Activated T-helper 2 cell treated with anti-CD3 and anti-CD28 coated beads, Interferon-gamma antibody, Interleukin-2, Interleukin-4, amounts not matched to agents 10 μg/mL and 5 μg/mL and 100 μg/mL, durations not matched to agents 14 hours and 24 hours and 36 hours (primary cell): Measurements from ENCODE around the gene SBK3. TPM values are rescaled to one million over a fixed set of nuclear protein-coding genes. Genes with fewer than 3 reads are reported as not detected.

Source experiments
- DNase-seq: peaks from one replicate; pipeline ENCODE4 v3.0.0; 2021; ENCODE audit warnings: low spot score
- H3K27ac Mint-ChIP-seq: one replicate; pipeline ENCODE4 v1.8.0; 2021; ENCODE audit warnings: mixed read lengths
- H3K27me3 Mint-ChIP-seq: one replicate; pipeline ENCODE4 v1.8.0; 2021; ENCODE audit warnings: low read depth, mixed read lengths
- H3K36me3 Mint-ChIP-seq: one replicate; pipeline ENCODE4 v1.8.0; 2021; ENCODE audit warnings: low read depth, mixed read lengths
- H3K4me1 Mint-ChIP-seq: one replicate; pipeline ENCODE4 v1.8.0; 2021; ENCODE audit warnings: low read depth, mixed read lengths
- H3K4me3 Mint-ChIP-seq: one replicate; pipeline ENCODE4 v1.8.0; 2021; ENCODE audit warnings: low read depth, mild to moderate bottlenecking, moderate library complexity, mixed read lengths
- H3K9me3 Mint-ChIP-seq: one replicate; pipeline ENCODE4 v1.8.0; 2021; ENCODE audit warnings: mixed read lengths
- intact Hi-C: fragments of 100-400 bp; cut with micrococcal nuclease; formaldehyde crosslinking; loops from one replicate; pipeline ENCODE4 v1.15.1; 2023
- total RNA-seq: library from RNA; stranded (reverse); gene quantifications from 2 replicates; pipeline ENCODE4 v1.2.3, GENCODE V29; 2022

SBK3 gene
- total RNA-seq, 1 donor from 2014 or later = not detected

GRCh38 chr19:55563261-55563690 lies 17.9 kb upstream of the SBK3 start:
- intact Hi-C loops = no loop called here
- Mint-ChIP-seq H3K36me3 (no peaks in the 10 kb centered on the region), H3K27ac (no peak overlapping the region), H3K4me1 (no peaks in the 10 kb centered on the region), H3K27me3 (no peaks in the 10 kb centered on the region), H3K4me3 (no peak overlapping the region), H3K9me3 (no peaks in the 10 kb centered on the region)
- no peak for DNase-seq

GRCh38 chr19:55559684-55560083 lies 14.3 kb upstream of the SBK3 start:
- intact Hi-C loops = no loop called here
- H3K4me3 Mint-ChIP-seq = no peak overlapping the region
- H3K27ac Mint-ChIP-seq = no peak overlapping the region
- no peak for DNase-seq
- no peaks in the 10 kb centered on the region for H3K27me3 Mint-ChIP-seq
- H3K9me3 Mint-ChIP-seq = no peaks in the 10 kb centered on the region
- H3K4me1 Mint-ChIP-seq = no peaks in the 10 kb centered on the region
- no peaks in the 10 kb centered on the region for H3K36me3 Mint-ChIP-seq

GRCh38 chr19:55554741-55555152 lies 9.4 kb upstream of the SBK3 start:
- Mint-ChIP-seq H3K27me3 (peaks cover 2% of the 10 kb centered on the region), H3K9me3 (no peaks in the 10 kb centered on the region), H3K4me1 (no peaks in the 10 kb centered on the region), H3K27ac (no peak overlapping the region), H3K4me3 (no peak overlapping the region), H3K36me3 (no peaks in the 10 kb centered on the region)
- no peak for DNase-seq
- intact Hi-C loops = no loop called here

- Mint-ChIP-seq H3K27ac (no peak overlapping the region), H3K4me1 (no peaks in the 10 kb centered on the region), H3K4me3 (no peak overlapping the region), H3K9me3 (no peaks in the 10 kb centered on the region), H3K27me3 (peaks cover 2% of the 10 kb centered on the region), H3K36me3 (no peaks in the 10 kb centered on the region)
- intact Hi-C loops = no loop called here
- no peak for DNase-seq
Measured at GRCh38 chr19:55554302-55554701, 9.0 kb upstream of the SBK3 start.

- Mint-ChIP-seq H3K27me3 (peaks cover 2% of the 10 kb centered on the region), H3K4me1 (no peaks in the 10 kb centered on the region)
Measured at GRCh38 chr19:55553217-55554182, 8.2 kb upstream of the SBK3 start.

GRCh38 chr19:55552620-55553019 lies 7.3 kb upstream of the SBK3 start:
- Mint-ChIP-seq H3K4me1 (no peaks in the 10 kb centered on the region), H3K27ac (no peak overlapping the region), H3K36me3 (no peaks in the 10 kb centered on the region), H3K27me3 (peaks cover 2% of the 10 kb centered on the region), H3K9me3 (no peaks in the 10 kb centered on the region), H3K4me3 (no peak overlapping the region)
- DNase-seq = no peak
- intact Hi-C loops = no loop called here

More at GRCh38 chr19:55553217-55554182, 8.2 kb upstream of the SBK3 start:
- Mint-ChIP-seq H3K27ac (no peak overlapping the region), H3K4me3 (no peak overlapping the region), H3K9me3 (no peaks in the 10 kb centered on the region), H3K36me3 (no peaks in the 10 kb centered on the region)
- intact Hi-C loops = no loop called here
- DNase-seq = no peak

GRCh38 chr19:55552206-55552605 lies 6.9 kb upstream of the SBK3 start:
- Mint-ChIP-seq H3K36me3 (no peaks in the 10 kb centered on the region), H3K4me1 (no peaks in the 10 kb centered on the region), H3K27me3 (peaks cover 4% of the 10 kb centered on the region), H3K9me3 (no peaks in the 10 kb centered on the region), H3K4me3 (no peak overlapping the region), H3K27ac (no peak overlapping the region)
- DNase-seq = no peak
- intact Hi-C loops = no loop called here

GRCh38 chr19:55550321-55550650 lies 4.9 kb upstream of the SBK3 start:
- intact Hi-C loops = no loop called here
- no peak for DNase-seq
- Mint-ChIP-seq H3K4me3 (no peak overlapping the region), H3K9me3 (no peaks in the 10 kb centered on the region), H3K4me1 (no peaks in the 10 kb centered on the region), H3K36me3 (no peaks in the 10 kb centered on the region), H3K27me3 (peaks cover 5% of the 10 kb centered on the region), H3K27ac (no peak overlapping the region)

GRCh38 chr19:55549500-55550320 lies 4.4 kb upstream of the SBK3 start:
- intact Hi-C loops = no loop called here
- Mint-ChIP-seq H3K27me3 (peaks cover 5% of the 10 kb centered on the region), H3K4me1 (no peaks in the 10 kb centered on the region), H3K4me3 (no peak overlapping the region), H3K27ac (no peak overlapping the region), H3K9me3 (no peaks in the 10 kb centered on the region), H3K36me3 (no peaks in the 10 kb centered on the region)
- no peak for DNase-seq

GRCh38 chr19:55546822-55547614 lies 1.7 kb upstream of the SBK3 start:
- Mint-ChIP-seq H3K9me3 (no peaks in the 10 kb centered on the region), H3K4me1 (no peaks in the 10 kb centered on the region), H3K4me3 (no peak overlapping the region), H3K27me3 (peaks cover 3% of the 10 kb centered on the region), H3K36me3 (no peaks in the 10 kb centered on the region), H3K27ac (no peak overlapping the region)
- intact Hi-C loops = no loop called here
- DNase-seq = no peak

GRCh38 chr19:55546011-55546410 lies 668 bp upstream of the SBK3 start:
- intact Hi-C loops = no loop called here
- no peaks in the 10 kb centered on the region for H3K4me1 Mint-ChIP-seq
- H3K27me3 Mint-ChIP-seq = peaks cover 3% of the 10 kb centered on the region
- H3K4me3 Mint-ChIP-seq = no peak overlapping the region
- DNase-seq = no peak
- no peaks in the 10 kb centered on the region for H3K36me3 Mint-ChIP-seq
- no peak overlapping the region for H3K27ac Mint-ChIP-seq
- no peaks in the 10 kb centered on the region for H3K9me3 Mint-ChIP-seq

- H3K4me1 Mint-ChIP-seq = no peaks in the 10 kb centered on the region
- no peaks in the 10 kb centered on the region for H3K36me3 Mint-ChIP-seq
- no peak overlapping the region for H3K4me3 Mint-ChIP-seq
- no peak for DNase-seq
- no peaks in the 10 kb centered on the region for H3K9me3 Mint-ChIP-seq
- H3K27ac Mint-ChIP-seq = no peak overlapping the region
- intact Hi-C loops = no loop called here
- H3K27me3 Mint-ChIP-seq = peaks cover 3% of the 10 kb centered on the region
Measured at GRCh38 chr19:55544776-55545439, 435 bp downstream of the SBK3 start.
